NCI-H526 treated with DMSO at 0.1 percent for 48 hours (cell line): ENCODE measurements around the gene SIRT2.
"Not testable (repeated sequence)": the region's sequence is repeated elsewhere in the genome, so short reads cannot be mapped to it uniquely, and the experiment has no call there.

ENCODE experiments used
- DNase-seq: peaks from one replicate; lab custom pipeline; 2025; lab: John Stamatoyannopoulos, UW

Gene SIRT2

GRCh38 chr19:38894968-38895367, 4.5 kb downstream of the SIRT2 start:
- no peak for DNase-seq

DNA sequence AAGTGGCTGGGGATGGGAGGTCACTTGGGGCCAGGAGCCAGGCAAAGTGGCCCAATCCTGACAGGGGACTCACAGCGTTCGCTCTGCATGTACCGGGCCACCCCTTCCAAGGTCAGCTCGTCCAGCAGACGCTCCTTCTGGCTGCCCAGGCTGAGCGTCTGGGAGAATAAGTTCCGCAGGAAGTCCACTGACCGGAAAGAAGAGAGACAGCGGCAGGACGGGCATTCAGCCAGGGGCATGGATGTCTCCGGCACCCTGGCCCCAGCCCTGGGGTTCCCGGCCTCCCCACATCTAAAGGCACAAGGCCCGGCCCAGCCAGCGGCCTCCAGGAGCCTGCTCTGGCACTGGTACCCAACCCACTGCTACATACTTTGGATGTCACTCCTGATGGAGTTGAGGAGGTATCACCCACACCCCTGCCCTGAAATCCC, 6.1 kb downstream of the SIRT2 start:
- no peak for DNase-seq

DNA sequence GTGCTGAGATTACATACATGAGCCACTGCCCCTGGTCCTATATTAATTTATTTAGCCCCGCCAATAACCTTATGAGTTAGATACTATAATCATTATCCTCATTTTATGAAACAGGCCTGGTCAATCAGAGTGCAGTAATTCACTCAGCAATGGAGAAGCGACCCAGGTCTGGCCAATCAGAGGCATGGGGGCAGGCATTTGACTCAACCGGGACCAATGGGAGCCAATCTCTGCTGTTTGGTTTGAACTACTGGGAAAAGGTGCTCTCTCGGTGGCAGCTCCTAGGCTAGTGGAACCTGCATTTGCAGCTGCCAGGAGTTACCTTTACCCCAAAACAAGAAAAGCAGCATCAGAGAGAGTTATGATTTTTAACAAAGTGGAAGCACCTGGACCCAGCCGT, 6.6 kb downstream of the SIRT2 start:
- DNase-seq: no peak

- DNase-seq: no peak
Measured at GRCh38 chr19:38891771-38892170, 7.6 kb downstream of the SIRT2 start.

GRCh38 chr19:38890686-38891085, 8.7 kb downstream of the SIRT2 start:
- DNase-seq: no peak

- no peak for DNase-seq
Measured at GRCh38 chr19:38889803-38890202, 9.6 kb downstream of the SIRT2 start.

DNA sequence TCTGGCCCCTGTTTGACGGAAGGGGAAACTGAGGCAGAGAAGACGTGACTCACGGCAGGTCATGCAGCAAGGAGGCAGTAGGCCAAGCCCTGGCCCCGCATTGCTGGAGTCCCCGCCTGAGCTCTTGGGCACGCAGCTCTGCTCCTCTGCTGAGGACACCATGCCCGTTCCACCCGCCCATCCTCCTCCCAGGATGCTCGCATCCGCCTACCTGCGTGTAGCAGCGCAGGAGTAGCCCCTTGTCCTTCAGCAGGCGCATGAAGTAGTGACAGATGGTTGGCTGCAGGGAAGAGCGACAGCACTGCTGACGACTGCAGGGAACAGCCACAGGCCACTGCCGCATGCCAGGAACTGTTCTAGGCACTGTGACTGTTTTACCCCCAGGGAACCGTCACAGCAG, 10.5 kb downstream of the SIRT2 start:
- no peak for DNase-seq

- DNase-seq: not testable (repeated sequence)
Measured at GRCh38 chr19:38884691-38885090, 14.7 kb downstream of the SIRT2 start.

DNA sequence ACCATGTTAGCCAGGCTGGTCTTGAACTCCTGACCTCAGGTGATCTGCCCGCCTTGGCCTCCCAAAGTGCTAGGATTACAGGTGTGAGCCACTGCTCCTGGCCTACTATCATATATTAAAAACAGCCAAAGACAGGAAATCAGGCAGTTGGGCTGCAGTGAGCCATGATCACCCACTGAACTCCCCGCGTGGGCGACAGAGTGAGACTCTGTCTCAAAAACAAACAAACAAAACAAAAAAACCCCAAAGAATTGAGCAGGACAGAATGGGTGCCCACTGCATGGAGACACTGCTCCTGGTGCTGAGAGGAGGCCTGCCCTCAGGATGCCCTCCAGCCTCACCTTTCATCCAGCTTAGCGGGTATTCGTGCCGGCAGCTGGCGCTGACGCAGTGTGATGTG, 16.1 kb downstream of the SIRT2 start:
- no peak for DNase-seq

DNA sequence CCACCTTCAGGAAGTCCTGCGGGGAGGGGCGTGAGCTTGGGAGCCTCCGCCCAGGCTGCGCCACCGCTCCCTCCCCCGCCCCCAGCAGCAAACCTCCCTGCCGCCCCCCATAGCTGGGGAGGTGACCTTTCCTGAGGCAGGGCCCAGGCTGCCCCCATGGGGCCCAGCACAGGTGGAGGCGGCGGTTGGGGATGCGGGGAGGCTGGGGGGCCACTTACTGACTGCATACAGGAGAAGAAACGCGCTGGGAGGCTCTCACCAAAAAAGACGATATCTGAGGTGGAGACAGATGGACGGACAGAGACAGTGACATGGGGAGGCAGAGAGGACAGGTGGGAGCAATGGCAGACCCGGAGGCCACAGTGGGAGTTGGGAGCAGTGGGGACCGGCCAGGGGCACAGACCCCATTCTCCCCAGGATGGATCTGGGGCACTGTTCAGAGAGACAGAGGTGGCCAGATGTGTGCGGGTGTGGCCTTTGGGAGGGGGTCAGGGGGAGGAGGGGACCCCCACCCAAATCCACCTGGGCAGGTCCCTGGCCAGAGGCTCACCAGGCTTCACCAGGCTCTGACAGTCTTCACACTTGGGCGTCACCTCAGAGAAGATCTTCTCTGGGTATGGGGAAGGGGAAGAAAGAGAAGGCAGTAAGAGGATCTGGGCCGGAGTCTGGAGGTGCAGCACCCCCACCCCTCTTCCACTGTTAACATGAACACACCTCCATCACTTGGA, 18.4 kb downstream of the SIRT2 start:
- DNase-seq: no peak

- DNase-seq: no peak
Measured at GRCh38 chr19:38880076-38880881, 19.1 kb downstream of the SIRT2 start.

DNA sequence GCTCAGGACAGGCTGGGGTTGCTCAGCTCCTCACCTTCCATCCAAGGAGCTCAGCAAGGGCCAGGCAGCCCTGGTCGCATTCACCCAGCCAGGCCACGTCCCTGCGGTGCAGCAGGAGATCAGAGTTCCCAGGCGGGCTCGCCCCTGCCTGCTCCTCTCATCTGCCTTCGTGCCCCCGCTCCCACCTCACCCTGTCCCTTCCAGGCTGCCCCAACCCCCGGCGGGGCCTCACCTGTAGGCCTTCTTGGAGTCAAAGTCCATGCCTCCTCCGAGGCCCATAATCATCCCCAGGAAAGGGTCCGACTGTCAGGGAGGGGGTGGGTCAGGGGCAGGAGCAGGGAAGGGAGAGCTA, 20.0 kb downstream of the SIRT2 start:
- no peak for DNase-seq

GRCh38 chr19:38878575-38879399, 20.6 kb downstream of the SIRT2 start:
- no peak for DNase-seq

DNA sequence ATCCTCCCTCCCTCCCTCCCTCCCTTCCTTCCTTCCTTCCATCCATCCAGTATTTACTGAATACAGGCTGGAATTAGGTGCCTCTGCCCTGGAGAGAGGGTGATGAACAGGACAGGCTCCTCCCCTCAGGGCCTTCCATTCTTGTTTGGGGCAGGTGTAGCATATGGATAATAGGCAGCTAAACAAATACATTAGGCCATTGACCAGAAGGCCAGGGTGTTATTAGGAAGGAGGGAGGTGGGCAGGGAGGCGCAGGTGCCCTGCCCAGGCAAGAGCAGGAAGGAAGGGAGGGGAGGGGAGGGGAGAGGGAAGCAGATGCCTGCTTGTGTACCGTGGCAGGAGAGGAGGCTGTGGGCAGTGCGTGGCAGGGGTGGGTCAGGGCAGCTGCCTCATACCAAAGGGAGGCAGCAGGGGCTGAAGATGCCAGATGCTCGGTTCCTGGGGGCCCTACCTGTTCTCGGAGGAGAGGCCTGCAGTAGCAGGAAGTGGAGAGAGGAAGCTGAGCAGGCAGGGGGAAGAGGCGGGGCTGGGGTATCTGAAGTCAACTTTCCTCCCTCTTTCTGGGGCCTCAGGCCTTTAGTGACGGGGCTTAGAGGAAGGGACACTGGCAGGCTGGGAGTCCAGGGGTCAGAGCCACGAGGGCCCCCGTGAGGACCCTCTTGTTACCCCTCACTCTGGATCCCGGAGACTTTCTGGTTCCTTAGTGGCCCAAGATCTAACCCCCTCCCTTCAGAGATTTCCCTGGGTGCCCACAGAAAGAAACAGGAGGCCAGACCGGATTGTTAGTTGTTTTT, 21.4 kb downstream of the SIRT2 start, which contains the start of gene RINL:
Gene RINL, minus strand, starts transcription at position 495 of the 794 bp plus-strand sequence. CDS start 1,533 bp downstream, outside the sequence.
- peak; percentile 14 for DNase-seq

GRCh38 chr19:38875656-38876395, 23.6 kb downstream of the SIRT2 start:
- no peak for DNase-seq

- DNase-seq: not testable (repeated sequence)
Measured at GRCh38 chr19:38873400-38873799, 26.0 kb downstream of the SIRT2 start.

- no peak for DNase-seq
Measured at GRCh38 chr19:38870612-38871011, 28.8 kb downstream of the SIRT2 start.

DNA sequence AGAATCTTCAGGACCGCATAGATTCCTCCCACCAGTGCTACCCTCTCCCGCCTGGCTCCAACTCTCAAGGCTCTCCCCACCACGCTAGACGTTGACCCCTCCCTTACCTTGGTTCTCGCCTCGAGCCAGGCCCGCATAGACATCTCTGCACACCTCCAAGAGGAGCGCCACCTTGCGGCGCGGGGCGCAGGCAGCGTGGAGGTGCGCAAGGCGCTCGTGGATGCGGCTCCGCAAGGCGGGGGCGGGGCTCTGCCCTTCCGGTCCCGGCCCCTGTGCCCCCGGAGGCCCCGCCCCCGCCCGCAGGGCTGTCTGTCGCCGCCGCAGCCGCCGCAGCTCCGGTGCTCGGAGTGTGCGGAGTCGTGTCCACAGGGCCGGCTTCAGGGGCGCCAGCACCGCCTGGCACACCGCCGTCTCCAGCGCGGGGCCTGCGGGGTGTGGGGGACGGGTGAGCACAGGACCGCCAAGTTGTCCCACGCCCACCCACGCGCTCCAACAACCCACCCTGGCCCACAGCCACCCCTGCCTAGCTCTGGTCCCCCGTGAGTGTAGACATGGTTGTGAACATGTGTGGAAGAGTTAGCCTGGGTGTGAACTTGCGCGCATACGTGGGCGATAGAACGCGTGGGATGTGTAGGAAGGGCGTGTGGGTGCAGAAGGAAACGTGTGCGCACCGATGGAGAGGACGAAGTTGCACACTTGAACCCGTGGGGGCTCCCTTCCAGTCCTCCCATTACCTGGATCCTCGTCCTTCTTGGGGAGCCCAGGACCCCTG, 29.4 kb downstream of the SIRT2 start:
- DNase-seq: peak; percentile 83

GRCh38 chr19:38869160-38869835, 30.1 kb downstream of the SIRT2 start:
- DNase-seq: no peak

DNA sequence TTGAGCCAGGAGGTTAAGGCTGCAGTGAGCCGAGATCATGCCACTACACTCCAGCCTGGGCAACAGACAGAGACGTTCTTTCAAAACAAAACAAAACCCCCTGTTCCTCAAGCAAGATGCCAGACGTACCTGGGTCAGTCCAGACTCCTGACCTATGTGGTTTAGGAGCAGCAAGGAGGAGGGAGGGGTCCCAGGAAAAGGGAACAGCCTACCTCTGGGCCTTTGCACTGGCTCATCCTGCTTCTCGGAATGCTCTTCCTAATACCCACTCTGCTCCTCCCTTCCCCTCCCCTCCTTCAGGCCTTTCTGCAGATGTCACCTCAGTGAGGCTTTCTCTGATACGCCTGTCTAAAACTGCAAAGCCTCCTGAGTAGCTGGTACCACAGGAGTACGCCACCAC, 30.9 kb downstream of the SIRT2 start:
- DNase-seq: no peak
